ENCODE measurements around the gene PHF5A. TPM values are rescaled to one million over a fixed set of nuclear protein-coding genes. Genes with fewer than 3 reads are reported as not detected.
A peak's percentile ranks its signal among the peaks of the same experiment; 100 is the strongest.

PHF5A gene
- total RNA-seq, 2 experiments from 2014 or later: 58.8 to 62.1 TPM

DNA sequence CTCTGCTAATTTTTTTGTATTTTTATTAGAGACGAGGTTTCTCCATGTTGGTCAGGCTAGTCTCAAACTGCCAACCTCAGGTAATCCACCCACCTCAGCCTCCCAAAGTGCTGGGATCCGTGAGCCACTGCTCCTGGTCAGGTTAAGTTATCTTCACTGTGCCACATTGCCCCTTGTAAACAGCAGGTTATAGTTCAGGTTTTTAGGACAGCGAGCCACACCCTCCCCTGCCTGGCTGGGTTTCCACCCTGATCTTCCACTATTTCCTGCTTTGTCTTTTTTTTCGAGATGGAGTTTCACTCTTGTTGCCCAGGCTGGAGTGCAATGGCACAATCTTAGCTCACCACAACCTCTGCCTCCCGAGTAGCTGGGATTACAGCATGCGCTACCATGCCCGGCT, 16.5 kb upstream of the PHF5A start:
- H3K4me3 Mint-ChIP-seq: no peak overlapping the region
- no peaks in the 10 kb centered on the region for H3K27me3 Mint-ChIP-seq (ENCODE audit: low read depth)
- DNase-seq: no peak
- H3K36me3 Mint-ChIP-seq (ENCODE audit: low read depth): no peaks in the 10 kb centered on the region
- ATAC-seq: no peak
- no peaks in the 10 kb centered on the region for H3K9me3 Mint-ChIP-seq (ENCODE audit: insufficient read depth)
- ChIA-PET CTCF (interaction anchor here (1.2 to 1.4 kb wide), 2 partner anchors 15 to 42 kb away, joined by 3 read pairs; no protein-coding TSS in a partner anchor), POLR2A (interaction anchor here (0.7 kb wide), 1 partner anchor 11 kb away, joined by 3 read pairs; no protein-coding TSS in a partner anchor)
- H3K4me1 Mint-ChIP-seq (ENCODE audit: low read depth): peaks cover 14% of the 10 kb centered on the region
- no peak overlapping the region for H3K27ac Mint-ChIP-seq

DNA sequence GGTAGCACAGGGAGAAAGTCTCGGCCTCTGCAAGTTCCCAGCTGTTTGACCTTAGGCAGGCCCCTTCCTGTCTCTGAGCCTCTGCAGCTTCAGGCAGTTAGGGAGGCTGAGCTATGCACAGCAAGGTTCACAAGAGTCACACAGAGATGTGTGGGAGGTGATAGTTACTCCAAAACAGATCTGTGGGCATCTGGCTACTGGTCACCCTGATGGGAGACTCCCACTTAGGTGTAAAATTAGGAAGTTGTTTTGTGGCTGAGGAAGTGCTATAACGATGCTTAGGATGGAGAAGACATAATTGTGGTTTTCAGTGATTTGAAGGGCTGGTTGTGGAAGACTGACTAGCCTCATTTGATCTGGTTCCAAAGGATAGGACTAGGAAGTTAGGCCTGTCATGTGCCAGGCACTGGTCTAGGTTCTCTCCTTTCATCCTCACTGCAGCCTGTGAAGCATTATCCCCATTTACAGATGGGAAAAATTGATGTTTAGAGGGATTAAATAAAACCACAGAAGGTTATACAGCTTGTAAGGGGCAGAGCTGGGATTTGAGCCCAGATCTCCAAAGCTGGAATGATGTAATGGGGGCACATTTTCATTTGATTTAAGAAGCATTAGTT, 13.9 kb upstream of the PHF5A start:
- H3K4me1 Mint-ChIP-seq (ENCODE audit: low read depth): peaks cover 15% of the 10 kb centered on the region
- H3K36me3 Mint-ChIP-seq (ENCODE audit: low read depth): no peaks in the 10 kb centered on the region
- H3K27ac Mint-ChIP-seq: no peak overlapping the region
- no peaks in the 10 kb centered on the region for H3K27me3 Mint-ChIP-seq (ENCODE audit: low read depth)
- H3K4me3 Mint-ChIP-seq: no peak overlapping the region
- H3K9me3 Mint-ChIP-seq (ENCODE audit: insufficient read depth): no peaks in the 10 kb centered on the region
- POLR2A ChIA-PET: interaction anchor here (0.6 kb wide), 1 partner anchor 35 kb away, joined by 3 read pairs; no protein-coding TSS in a partner anchor
- CTCF ChIA-PET: no interaction called here
- peak; percentile 33 for ATAC-seq
- DNase-seq: no peak

DNA sequence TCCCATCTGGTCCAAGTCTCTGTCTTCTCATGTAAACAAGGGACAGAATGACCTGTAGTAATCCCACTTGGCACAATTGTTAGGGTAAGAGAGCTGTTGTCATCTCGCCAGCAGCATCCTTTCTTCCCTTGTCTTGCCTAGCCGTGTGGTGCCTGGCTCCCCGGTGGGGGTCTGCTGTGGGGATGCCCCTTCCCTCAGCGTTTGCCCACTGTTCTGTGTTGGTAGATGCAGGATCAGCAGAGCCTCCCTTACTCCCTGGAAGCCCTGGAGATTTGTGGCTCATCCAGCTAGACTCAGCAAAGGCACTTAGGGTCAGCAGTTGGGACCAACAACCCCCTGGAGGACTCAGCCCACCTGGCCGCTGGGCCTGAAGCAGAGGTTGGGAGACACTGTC, 13.4 kb upstream of the PHF5A start:
- ChIA-PET CTCF (interaction anchor here (1.1 kb wide), 1 partner anchor 185 kb away, joined by 3 read pairs; no protein-coding TSS in a partner anchor), POLR2A (interaction anchor here (0.6 to 0.8 kb wide), 2 partner anchors 13 to 36 kb away, joined by 3 read pairs; partner anchors contain the start of gene ACO2)
- Mint-ChIP-seq H3K4me1 (ENCODE audit: low read depth) (peaks cover 15% of the 10 kb centered on the region), H3K27ac (no peak overlapping the region), H3K36me3 (ENCODE audit: low read depth) (no peaks in the 10 kb centered on the region), H3K9me3 (ENCODE audit: insufficient read depth) (no peaks in the 10 kb centered on the region), H3K27me3 (ENCODE audit: low read depth) (no peaks in the 10 kb centered on the region), H3K4me3 (no peak overlapping the region)
- ATAC-seq (no peak), DNase-seq (no peak)

DNA sequence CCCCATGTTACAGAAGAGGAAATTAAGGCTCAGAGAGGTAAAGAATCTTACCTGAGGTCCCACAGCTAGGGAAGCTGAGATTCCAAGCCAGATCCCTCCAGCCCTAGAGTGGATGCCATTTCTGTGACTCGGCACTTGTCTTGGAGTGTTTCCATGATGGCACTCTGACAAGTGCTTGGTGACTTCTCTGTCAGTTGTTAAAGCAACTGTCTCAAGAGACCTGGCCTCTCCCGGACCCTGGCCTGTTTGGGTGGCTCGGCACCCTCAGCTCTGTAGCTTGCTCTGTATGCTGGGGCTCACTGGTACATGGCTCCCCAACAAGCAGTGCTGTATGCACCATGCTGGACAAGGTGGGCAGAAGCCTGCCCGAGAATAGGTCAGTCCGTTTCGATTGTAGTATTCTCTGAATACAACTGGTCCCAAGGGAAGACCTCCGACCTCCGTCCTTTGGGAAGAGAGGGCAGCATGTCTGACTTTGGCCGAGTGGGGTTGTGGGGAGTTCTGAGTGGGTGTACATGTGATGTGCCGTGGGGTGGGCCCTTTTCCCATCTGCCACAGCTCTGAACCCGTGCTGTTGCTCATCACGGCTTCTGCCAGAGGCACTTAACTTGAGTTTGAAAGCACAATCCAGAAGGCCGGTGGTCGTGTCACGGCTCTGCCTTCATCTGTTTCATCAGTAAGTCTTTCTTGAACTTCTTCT, 12.8 kb upstream of the PHF5A start:
- ChIA-PET POLR2A (interaction anchor here (0.8 to 1.1 kb wide), 2 partner anchors 12 to 35 kb away, joined by 3 read pairs; partner anchors contain the start of genes ACO2 and TOB2), CTCF (interaction anchor here (1.1 kb wide), 1 partner anchor 186 kb away, joined by 3 read pairs; no protein-coding TSS in a partner anchor)
- ATAC-seq: no peak
- no peak overlapping the region for H3K4me3 Mint-ChIP-seq
- H3K27me3 Mint-ChIP-seq (ENCODE audit: low read depth): no peaks in the 10 kb centered on the region
- no peaks in the 10 kb centered on the region for H3K36me3 Mint-ChIP-seq (ENCODE audit: low read depth)
- DNase-seq: no peak
- H3K9me3 Mint-ChIP-seq (ENCODE audit: insufficient read depth): no peaks in the 10 kb centered on the region
- H3K27ac Mint-ChIP-seq: no peak overlapping the region
- H3K4me1 Mint-ChIP-seq (ENCODE audit: low read depth): peaks cover 15% of the 10 kb centered on the region

DNA sequence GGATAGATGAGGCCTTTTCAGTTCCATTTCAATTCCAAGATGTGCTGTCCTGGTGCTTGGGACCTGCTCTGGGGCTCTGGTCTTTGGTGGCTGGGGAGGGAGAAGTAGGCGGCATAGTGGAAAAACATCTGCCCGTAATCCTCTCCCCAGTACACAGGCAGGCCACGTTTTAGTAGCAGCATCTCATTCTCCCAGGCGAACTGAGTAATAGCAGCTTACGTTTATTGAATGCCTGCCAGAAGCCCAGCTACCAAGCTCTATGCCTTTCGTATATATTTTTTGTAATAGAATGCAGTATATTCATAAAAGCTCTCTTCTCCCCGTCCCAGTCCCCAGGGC, 11.9 kb upstream of the PHF5A start:
- ChIA-PET POLR2A (interaction anchor here (1.1 to 4.3 kb wide), 2 partner anchors 12 to 34 kb away, joined by 3 to 25 read pairs; partner anchors contain the start of genes ACO2, PHF5A and TOB2), CTCF (interaction anchor here (1.1 kb wide), 1 partner anchor 11 kb away, joined by 3 read pairs; the partner anchor contains the start of genes ACO2 and PHF5A)
- ATAC-seq (no peak), DNase-seq (no peak)
- H3K36me3 Mint-ChIP-seq (ENCODE audit: low read depth): no peaks in the 10 kb centered on the region
- no peaks in the 10 kb centered on the region for H3K9me3 Mint-ChIP-seq (ENCODE audit: insufficient read depth)
- no peaks in the 10 kb centered on the region for H3K27me3 Mint-ChIP-seq (ENCODE audit: low read depth)
- H3K4me3 Mint-ChIP-seq: no peak overlapping the region
- H3K27ac Mint-ChIP-seq: no peak overlapping the region
- peaks cover 12% of the 10 kb centered on the region for H3K4me1 Mint-ChIP-seq (ENCODE audit: low read depth)

DNA sequence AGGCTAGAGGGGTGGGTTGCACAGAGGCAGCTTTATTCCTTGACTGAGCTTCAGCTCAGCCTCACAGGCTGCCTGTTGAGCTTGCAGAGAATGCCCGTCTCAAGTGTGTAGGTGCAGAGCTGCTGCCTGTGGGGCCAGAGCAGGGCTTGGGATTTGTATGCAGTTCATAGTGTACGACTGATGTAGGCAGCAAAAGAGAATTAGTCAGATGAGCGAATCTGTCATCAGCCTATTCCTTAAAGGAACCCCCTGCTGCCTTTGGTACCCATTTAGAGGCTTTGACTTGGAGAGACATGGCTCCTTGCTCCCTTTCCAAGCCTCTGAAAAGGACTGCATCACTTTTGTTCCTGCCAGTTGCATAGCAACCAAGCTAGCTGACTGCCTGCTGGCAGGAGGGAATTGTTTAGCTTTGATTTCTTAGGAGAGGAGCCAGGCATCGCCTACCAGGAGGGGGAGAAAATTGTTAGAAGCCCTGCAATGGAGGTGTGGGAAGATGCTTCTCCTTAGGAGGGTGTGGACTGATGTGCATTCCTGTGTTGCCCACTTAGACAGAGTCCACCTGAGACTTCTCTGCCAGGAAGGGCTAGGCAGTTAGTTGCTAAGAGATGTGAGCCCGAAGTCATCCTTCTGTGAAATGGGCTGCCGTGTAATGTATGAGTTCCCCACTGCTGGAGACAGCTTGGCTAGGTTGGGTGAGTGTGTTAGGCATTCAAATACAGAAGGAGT, 11.3 kb upstream of the PHF5A start:
- ATAC-seq (no peak), DNase-seq (no peak)
- CTCF ChIA-PET: interaction anchor here (1.1 to 1.3 kb wide), 2 partner anchors 11 to 76 kb away, joined by 3 read pairs; partner anchors contain the start of genes ACO2 and PHF5A
- Mint-ChIP-seq H3K9me3 (ENCODE audit: insufficient read depth) (no peaks in the 10 kb centered on the region), H3K36me3 (ENCODE audit: low read depth) (no peaks in the 10 kb centered on the region), H3K4me3 (no peak overlapping the region), H3K27ac (no peak overlapping the region), H3K4me1 (ENCODE audit: low read depth) (peaks cover 12% of the 10 kb centered on the region), H3K27me3 (ENCODE audit: low read depth) (no peaks in the 10 kb centered on the region)
- POLR2A ChIA-PET: interaction anchor here (1.1 to 4.3 kb wide), 2 partner anchors 11 to 33 kb away, joined by 3 to 25 read pairs; partner anchors contain the start of genes ACO2, PHF5A and TOB2

DNA sequence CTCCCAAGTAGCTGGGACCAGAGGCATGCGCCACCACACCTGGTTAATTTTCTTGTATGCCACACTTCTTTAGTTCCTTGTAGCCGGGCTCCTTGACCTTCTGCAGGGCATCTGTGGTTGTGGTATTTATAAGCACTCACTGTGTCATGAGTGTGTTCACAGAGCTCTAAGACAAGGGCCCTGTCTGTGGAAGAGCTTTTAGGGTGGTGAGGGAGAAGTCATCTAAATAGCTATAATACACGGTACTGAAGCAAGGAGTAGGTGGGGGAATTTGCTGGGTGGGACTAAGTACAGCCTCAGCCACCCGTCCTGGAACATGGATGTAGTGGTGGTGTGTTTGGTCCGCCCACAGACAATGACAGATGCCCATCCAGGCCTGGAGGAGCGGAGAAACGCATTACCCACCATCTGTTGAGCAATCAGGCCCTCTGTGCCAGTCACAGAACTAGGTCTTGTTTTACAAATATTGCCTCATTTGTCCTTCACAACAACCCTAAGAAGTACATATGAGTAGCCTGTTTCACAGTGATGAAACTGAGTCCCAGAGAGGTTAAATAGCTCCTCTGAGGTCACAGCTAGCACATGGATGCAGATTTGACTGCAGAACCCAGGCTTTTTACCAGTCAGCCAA, 10.5 kb upstream of the PHF5A start:
- Mint-ChIP-seq H3K9me3 (ENCODE audit: insufficient read depth) (no peaks in the 10 kb centered on the region), H3K4me1 (ENCODE audit: low read depth) (peaks cover 12% of the 10 kb centered on the region), H3K36me3 (ENCODE audit: low read depth) (no peaks in the 10 kb centered on the region), H3K27ac (no peak overlapping the region), H3K27me3 (ENCODE audit: low read depth) (no peaks in the 10 kb centered on the region), H3K4me3 (no peak overlapping the region)
- ChIA-PET POLR2A (interaction anchor here (0.9 to 4.3 kb wide), 2 partner anchors 9 to 10 kb away, joined by 4 to 25 read pairs; partner anchors contain the start of genes ACO2 and PHF5A), CTCF (interaction anchor here (1.3 kb wide), 1 partner anchor 75 kb away, joined by 3 read pairs; no protein-coding TSS in a partner anchor)
- DNase-seq: no peak
- ATAC-seq: no peak

DNA sequence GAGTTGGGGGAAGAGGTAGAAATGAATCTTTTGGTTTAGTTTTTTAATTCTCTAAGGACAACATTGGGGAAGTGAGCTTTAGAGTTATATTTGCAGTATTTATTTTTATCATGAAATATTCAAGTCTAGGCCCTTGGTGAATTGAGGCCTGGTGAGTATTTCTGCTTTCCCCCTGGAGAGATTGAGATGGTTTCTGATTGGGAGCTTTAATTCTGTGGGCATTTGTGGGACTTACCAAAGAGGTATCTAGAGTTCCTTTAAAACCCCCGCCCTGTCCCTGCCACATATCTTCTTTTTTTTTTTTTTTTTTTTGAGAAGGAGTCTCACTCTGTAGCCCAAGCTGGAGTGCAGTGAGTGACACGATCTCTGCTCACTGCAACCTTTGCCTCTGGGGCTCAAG, 10.0 kb upstream of the PHF5A start:
- Mint-ChIP-seq H3K4me3 (no peak overlapping the region), H3K36me3 (ENCODE audit: low read depth) (no peaks in the 10 kb centered on the region), H3K4me1 (ENCODE audit: low read depth) (peaks cover 16% of the 10 kb centered on the region), H3K9me3 (ENCODE audit: insufficient read depth) (no peaks in the 10 kb centered on the region), H3K27me3 (ENCODE audit: low read depth) (no peaks in the 10 kb centered on the region), H3K27ac (no peak overlapping the region)
- ChIA-PET CTCF (interaction anchor here (1.3 to 1.5 kb wide), 2 partner anchors 48 to 75 kb away, joined by 3 to 4 read pairs; no protein-coding TSS in a partner anchor), POLR2A (interaction anchor here (0.9 to 4.3 kb wide), 2 partner anchors 8 to 10 kb away, joined by 4 to 25 read pairs; partner anchors contain the start of genes ACO2 and PHF5A)
- no peak for ATAC-seq
- DNase-seq: no peak

DNA sequence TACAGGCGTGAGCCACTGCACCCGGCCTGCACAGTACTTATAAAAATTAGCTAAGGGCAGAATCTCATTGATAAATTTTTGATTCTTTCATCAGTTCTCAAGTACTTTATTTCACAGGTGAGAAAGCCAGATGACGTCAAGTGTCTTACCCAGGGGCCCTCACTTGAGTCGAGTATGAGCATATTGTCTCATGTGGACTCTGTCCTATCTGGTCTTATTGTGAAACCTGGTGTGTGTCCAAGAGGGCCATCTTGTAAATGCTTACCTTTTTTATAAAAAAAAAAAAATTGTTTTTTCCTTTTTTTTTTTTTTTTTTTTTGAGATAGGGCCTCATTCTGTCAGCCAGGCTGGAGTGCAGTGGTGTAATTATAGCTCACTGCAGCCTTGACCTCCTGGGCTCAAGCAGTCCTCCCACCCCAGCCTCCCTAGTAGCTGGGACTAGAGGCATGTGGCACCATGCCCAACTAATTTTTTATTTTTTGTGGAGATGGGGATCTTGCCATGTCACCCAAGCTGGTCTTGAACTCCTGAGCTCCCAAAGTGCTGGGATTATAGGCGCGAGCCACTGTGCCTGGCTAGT, 6.5 kb upstream of the PHF5A start:
- Mint-ChIP-seq H3K4me1 (ENCODE audit: low read depth) (peaks cover 25% of the 10 kb centered on the region), H3K9me3 (ENCODE audit: insufficient read depth) (no peaks in the 10 kb centered on the region), H3K4me3 (no peak overlapping the region), H3K36me3 (ENCODE audit: low read depth) (peaks cover 6% of the 10 kb centered on the region), H3K27me3 (ENCODE audit: low read depth) (no peaks in the 10 kb centered on the region), H3K27ac (no peak overlapping the region)
- CTCF ChIA-PET: no interaction called here
- DNase-seq (no peak), ATAC-seq (no peak)
- POLR2A ChIA-PET: interaction anchor here (1.2 kb wide), 1 partner anchor 29 kb away, joined by 3 read pairs; the partner anchor contains the start of gene TOB2

DNA sequence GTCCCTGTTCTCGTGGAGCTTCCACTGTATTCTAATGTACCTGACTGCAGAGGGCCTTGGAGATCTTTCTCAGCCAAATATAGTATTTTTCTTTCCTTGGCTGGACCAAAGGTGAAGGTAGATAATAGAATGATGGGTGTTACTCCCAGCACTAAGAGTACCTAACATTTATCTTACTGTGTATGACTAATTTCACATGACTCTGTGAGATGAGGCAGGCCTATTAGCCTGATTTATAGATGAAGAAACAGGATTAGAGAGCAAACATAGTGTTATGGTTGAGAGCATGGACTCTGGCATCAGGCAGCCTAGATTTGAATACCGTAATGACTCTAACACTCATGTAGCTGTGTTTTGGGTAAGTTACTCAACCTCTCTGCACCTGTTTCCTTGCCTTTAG, 3.1 kb upstream of the PHF5A start:
- no peak overlapping the region for H3K27ac Mint-ChIP-seq
- H3K4me1 Mint-ChIP-seq (ENCODE audit: low read depth): peaks cover 38% of the 10 kb centered on the region
- peaks cover 22% of the 10 kb centered on the region for H3K36me3 Mint-ChIP-seq (ENCODE audit: low read depth)
- DNase-seq (no peak), ATAC-seq (no peak)
- CTCF ChIA-PET: interaction anchor here (1.4 kb wide), 1 partner anchor 68 kb away, joined by 4 read pairs; no protein-coding TSS in a partner anchor
- H3K9me3 Mint-ChIP-seq (ENCODE audit: insufficient read depth): no peaks in the 10 kb centered on the region
- H3K4me3 Mint-ChIP-seq: no peak overlapping the region
- no peaks in the 10 kb centered on the region for H3K27me3 Mint-ChIP-seq (ENCODE audit: low read depth)
- POLR2A ChIA-PET: interaction anchor here (0.6 to 1.4 kb wide), 2 partner anchors 25 to 213 kb away, joined by 3 to 4 read pairs; partner anchors contain the start of gene TOB2

Data from activated CD8-positive, alpha-beta T cell treated with anti-CD3 and anti-CD28 coated beads, Interleukin-2, amount 10 ng/mL, durations not matched to agents 7 days and 5 days (primary cell).